Sigmoid colon (tissue), 4 donors: Measurements from ENCODE around the gene CCDC7.

ENCODE experiments used
- EP300 ChIP-seq, 4 donors: sonication (generic); formaldehyde crosslinking; IDR thresholded peaks; one replicate each; pipeline ENCODE4 v1.6.1; 2017; ENCODE audit warnings: antibody characterized with exemption in 4 of 4
- POLR2A ChIP-seq, 2 donors: fragments of 450-650 bp; IDR thresholded peaks; one replicate each; pipeline ENCODE4 v1.6.1; 2016; ENCODE audit warnings: antibody characterized with exemption in 2 of 2, mild to moderate bottlenecking in 2 of 2, moderate library complexity in 2 of 2
- POLR2AphosphoS5 ChIP-seq, 4 donors: sonication (generic); formaldehyde crosslinking; IDR thresholded peaks; one replicate each; pipeline ENCODE4 v1.6.1; 2017; ENCODE audit warnings: antibody characterized with exemption in 4 of 4
- TF ChIP-seq, protein P1 (sequence below), 4 experiments: fragments of 450-650 bp in 3 of 4; fragments of 200-600 bp in 1 of 4; IDR thresholded peaks; one replicate each; pipeline ENCODE4 v1.5.1; 2016 to 2019; ENCODE audit warnings: antibody characterized with exemption in 4 of 4, mild to moderate bottlenecking in 3 of 4, moderate library complexity in 2 of 4

- no peak for TF ChIP-seq POLR2A (IDR thresholded peaks at IDR 0.05)
- TF ChIP-seq EP300 (IDR thresholded peaks at IDR 0.05): no peak
- TF ChIP-seq, protein P1, sequence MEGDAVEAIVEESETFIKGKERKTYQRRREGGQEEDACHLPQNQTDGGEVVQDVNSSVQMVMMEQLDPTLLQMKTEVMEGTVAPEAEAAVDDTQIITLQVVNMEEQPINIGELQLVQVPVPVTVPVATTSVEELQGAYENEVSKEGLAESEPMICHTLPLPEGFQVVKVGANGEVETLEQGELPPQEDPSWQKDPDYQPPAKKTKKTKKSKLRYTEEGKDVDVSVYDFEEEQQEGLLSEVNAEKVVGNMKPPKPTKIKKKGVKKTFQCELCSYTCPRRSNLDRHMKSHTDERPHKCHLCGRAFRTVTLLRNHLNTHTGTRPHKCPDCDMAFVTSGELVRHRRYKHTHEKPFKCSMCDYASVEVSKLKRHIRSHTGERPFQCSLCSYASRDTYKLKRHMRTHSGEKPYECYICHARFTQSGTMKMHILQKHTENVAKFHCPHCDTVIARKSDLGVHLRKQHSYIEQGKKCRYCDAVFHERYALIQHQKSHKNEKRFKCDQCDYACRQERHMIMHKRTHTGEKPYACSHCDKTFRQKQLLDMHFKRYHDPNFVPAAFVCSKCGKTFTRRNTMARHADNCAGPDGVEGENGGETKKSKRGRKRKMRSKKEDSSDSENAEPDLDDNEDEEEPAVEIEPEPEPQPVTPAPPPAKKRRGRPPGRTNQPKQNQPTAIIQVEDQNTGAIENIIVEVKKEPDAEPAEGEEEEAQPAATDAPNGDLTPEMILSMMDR (IDR thresholded peaks at IDR 0.05): no peak
- no peak for TF ChIP-seq POLR2AphosphoS5 (IDR thresholded peaks at IDR 0.05)
Measured at GRCh38 chr10:32882076-32882475, 436.1 kb downstream of the CCDC7 start.
